ENCODE measurements around the gene ADCK1. TPM values are rescaled to one million over a fixed set of nuclear protein-coding genes. Genes with fewer than 3 reads are reported as not detected.

Gene ADCK1
- total RNA-seq, 2 experiments from 2014 or later = 7.5 to 9.6 TPM

GRCh38 chr14:77882098-77882497 is 82.2 kb downstream of the ADCK1 start:
- no peak for DNase-seq (ENCODE audit: low spot score)
- intact Hi-C loops (cut with micrococcal nuclease; ENCODE audit: unreplicated experiment) = no loop called here
- ChIA-PET POLR2A (no interaction called here), CTCF (ENCODE audit: unreplicated experiment) (no interaction called here)
- Histone ChIP-seq H3K79me2 (ENCODE audit: insufficient read depth, low read depth, low read length) (no peaks in the 10 kb centered on the region), H3K27ac (ENCODE audit: low read depth, low read length, poor library complexity, severe bottlenecking) (no peak overlapping the region), H3K4me2 (ENCODE audit: low read length) (no peak overlapping the region), H3K9me3 (ENCODE audit: low read length) (no peaks in the 10 kb centered on the region), H2AFZ (ENCODE audit: low read length) (no peak overlapping the region), H3K9me2 (ENCODE audit: insufficient read depth, low read length) (no peaks in the 10 kb centered on the region), H3K4me1 (ENCODE audit: insufficient read depth, low read length, poor library complexity, severe bottlenecking) (no peaks in the 10 kb centered on the region), H3K36me3 (ENCODE audit: insufficient read depth, low read length) (no peaks in the 10 kb centered on the region), H4K20me1 (ENCODE audit: insufficient read depth, low read length) (no peaks in the 10 kb centered on the region), H3K4me3 (ENCODE audit: low read depth, low read length, poor library complexity, severe bottlenecking) (no peak overlapping the region)
- BruUV-seq (replicated peaks) = no TSS peak
- TF ChIP-seq CTCF (conservative IDR thresholded peaks at IDR 0.05; ENCODE audit: low read length) (no peak), EZH2phosphoT487 (IDR thresholded peaks at IDR 0.05; ENCODE audit: borderline replicate concordance, low read depth, low read length) (no peak)

- Histone ChIP-seq H3K9me3 (ENCODE audit: low read length) (no peaks in the 10 kb centered on the region), H3K36me3 (ENCODE audit: insufficient read depth, low read length) (no peaks in the 10 kb centered on the region), H4K20me1 (ENCODE audit: insufficient read depth, low read length) (no peaks in the 10 kb centered on the region), H3K27ac (ENCODE audit: low read depth, low read length, poor library complexity, severe bottlenecking) (no peak overlapping the region), H2AFZ (ENCODE audit: low read length) (no peak overlapping the region), H3K9me2 (ENCODE audit: insufficient read depth, low read length) (no peaks in the 10 kb centered on the region), H3K4me3 (ENCODE audit: low read depth, low read length, poor library complexity, severe bottlenecking) (no peak overlapping the region), H3K4me2 (ENCODE audit: low read length) (no peak overlapping the region), H3K4me1 (ENCODE audit: insufficient read depth, low read length, poor library complexity, severe bottlenecking) (no peaks in the 10 kb centered on the region), H3K79me2 (ENCODE audit: insufficient read depth, low read depth, low read length) (no peaks in the 10 kb centered on the region)
- ChIA-PET POLR2A (interaction anchor here (0.5 kb wide), 1 partner anchor 28 kb away, joined by 4 read pairs; no protein-coding TSS in a partner anchor), CTCF (ENCODE audit: unreplicated experiment) (no interaction called here)
- no peak for DNase-seq (ENCODE audit: low spot score)
- intact Hi-C loops (cut with micrococcal nuclease; ENCODE audit: unreplicated experiment) = no loop called here
- TF ChIP-seq EZH2phosphoT487 (IDR thresholded peaks at IDR 0.05; ENCODE audit: borderline replicate concordance, low read depth, low read length) (no peak), CTCF (conservative IDR thresholded peaks at IDR 0.05; ENCODE audit: low read length) (no peak)
- BruUV-seq (replicated peaks) = no TSS peak
Observed at GRCh38 chr14:77882636-77883035, 82.7 kb downstream of the ADCK1 start.

GRCh38 chr14:77883131-77883846 is 83.4 kb downstream of the ADCK1 start:
- no peak overlapping the region for H3K4me3 ChIP-seq (ENCODE audit: low read depth, low read length, poor library complexity, severe bottlenecking)
- POLR2A ChIA-PET = interaction anchor here (0.5 kb wide), 1 partner anchor 27 kb away, joined by 4 read pairs; no protein-coding TSS in a partner anchor
- BruUV-seq (replicated peaks) = no TSS peak

More at GRCh38 chr14:77883131-77883846, 83.4 kb downstream of the ADCK1 start:
- no peaks in the 10 kb centered on the region for H4K20me1 ChIP-seq (ENCODE audit: insufficient read depth, low read length)
- CTCF ChIA-PET (ENCODE audit: unreplicated experiment) = no interaction called here
- no peak for DNase-seq (ENCODE audit: low spot score)
- H3K9me2 ChIP-seq (ENCODE audit: insufficient read depth, low read length) = no peaks in the 10 kb centered on the region
- H2AFZ ChIP-seq (ENCODE audit: low read length) = no peak overlapping the region
- H3K9me3 ChIP-seq (ENCODE audit: low read length) = no peaks in the 10 kb centered on the region
- TF ChIP-seq EZH2phosphoT487 (IDR thresholded peaks at IDR 0.05; ENCODE audit: borderline replicate concordance, low read depth, low read length) (no peak), CTCF (conservative IDR thresholded peaks at IDR 0.05; ENCODE audit: low read length) (no peak)
- intact Hi-C loops (cut with micrococcal nuclease; ENCODE audit: unreplicated experiment) = no loop called here
- H3K79me2 ChIP-seq (ENCODE audit: insufficient read depth, low read depth, low read length) = no peaks in the 10 kb centered on the region
- H3K27ac ChIP-seq (ENCODE audit: low read depth, low read length, poor library complexity, severe bottlenecking) = no peak overlapping the region
- H3K4me2 ChIP-seq (ENCODE audit: low read length) = no peak overlapping the region
- H3K4me1 ChIP-seq (ENCODE audit: insufficient read depth, low read length, poor library complexity, severe bottlenecking) = no peaks in the 10 kb centered on the region
- H3K36me3 ChIP-seq (ENCODE audit: insufficient read depth, low read length) = no peaks in the 10 kb centered on the region
